HG03354 (cell line): Measurements from ENCODE around the gene SH3GLB2.
A peak's percentile ranks its signal among the peaks of the same experiment; 100 is the strongest.

ENCODE experiments used
- ATAC-seq: cut with Tn5 transposase; IDR thresholded peaks from one replicate; pipeline ENCODE4 v1.9.1; 2021; ENCODE audit warnings: mild to moderate bottlenecking; ENCODE audit not compliant: unreplicated experiment, poor library complexity, severe bottlenecking

Gene SH3GLB2

GRCh38 chr9:129026442-129027223 is 1.5 kb downstream of the SH3GLB2 start:
- ATAC-seq = no peak

DNA sequence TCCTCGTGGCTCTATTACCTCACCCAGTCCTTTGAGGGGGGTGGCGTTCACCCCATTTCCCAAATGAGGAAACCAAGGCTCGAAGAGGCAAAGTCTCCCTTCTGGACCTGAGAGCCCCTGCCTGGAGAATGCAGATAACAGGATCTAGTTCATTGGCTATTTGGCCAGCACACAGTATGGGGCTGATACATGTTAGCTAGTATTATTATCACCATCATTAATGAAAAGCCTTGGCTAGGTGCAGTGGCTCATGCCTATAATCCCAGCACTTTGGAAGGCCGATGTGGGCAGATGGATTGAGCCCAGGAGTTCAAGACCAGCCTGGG is 4.3 kb downstream of the SH3GLB2 start:
- ATAC-seq = no peak

DNA sequence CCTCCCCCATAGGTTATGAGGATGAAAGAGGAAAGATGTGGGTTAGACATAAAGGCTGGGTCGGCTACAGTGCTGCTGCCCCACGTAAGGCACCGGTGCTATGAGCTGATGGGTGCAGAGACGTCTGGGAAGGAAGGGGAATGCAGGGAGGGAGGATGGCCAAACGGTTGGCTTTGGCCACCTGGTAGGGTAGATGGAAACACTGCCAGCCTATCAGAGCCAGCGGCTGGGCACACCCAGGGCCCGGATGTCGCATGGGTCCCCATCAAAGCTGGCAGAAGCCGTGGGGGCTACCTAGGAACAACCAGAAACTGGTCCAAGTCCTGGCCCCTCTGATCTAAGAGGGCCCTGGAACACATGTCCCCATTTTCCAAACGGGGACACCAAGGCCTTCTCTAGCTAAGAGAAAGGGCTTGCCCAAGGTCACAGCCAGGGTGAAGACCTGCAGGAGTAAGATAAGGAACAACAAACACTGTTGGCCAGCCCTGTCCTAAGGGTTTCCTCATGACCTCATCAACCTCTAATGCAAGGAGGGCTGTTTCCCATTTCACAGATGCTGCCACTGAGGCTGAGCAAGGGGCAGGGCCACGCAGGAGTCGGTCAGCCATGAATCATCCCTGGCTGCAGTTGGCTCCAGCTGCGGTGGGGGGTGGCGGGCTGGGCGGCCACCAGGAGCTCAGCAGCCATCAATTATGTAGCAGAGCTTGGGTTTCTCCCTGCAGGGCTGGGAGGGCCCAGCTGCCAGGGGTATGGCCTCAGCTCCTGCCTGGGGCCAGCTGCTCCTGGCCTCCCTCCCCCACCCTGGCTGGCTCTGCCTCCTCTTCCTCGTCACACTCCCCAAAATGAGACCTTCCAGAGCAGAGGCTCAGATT is 4.9 kb downstream of the SH3GLB2 start:
- no peak for ATAC-seq

DNA sequence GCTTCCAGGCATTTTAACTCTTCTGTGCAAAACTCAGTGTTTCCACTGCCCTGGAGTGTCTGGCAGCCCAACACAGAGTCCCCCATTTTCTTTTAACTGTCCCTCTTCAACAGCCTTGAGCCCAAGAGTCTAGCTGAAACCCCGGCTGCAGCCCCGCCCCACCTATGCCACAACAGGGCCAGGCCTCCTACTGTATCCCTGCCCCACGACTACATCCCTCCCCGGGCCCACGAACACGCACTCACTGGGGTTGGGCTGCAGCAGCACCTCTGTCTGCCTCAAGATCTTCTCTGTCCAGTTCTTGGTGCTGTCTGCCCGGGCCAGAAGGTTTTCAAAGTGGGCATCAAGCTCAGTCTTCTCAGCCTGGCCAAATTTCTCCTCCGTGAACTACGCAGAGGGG is 6.1 kb downstream of the SH3GLB2 start:
- no peak for ATAC-seq

GRCh38 chr9:129021091-129021490 is 7.0 kb downstream of the SH3GLB2 start:
- ATAC-seq = peak; percentile 90

DNA sequence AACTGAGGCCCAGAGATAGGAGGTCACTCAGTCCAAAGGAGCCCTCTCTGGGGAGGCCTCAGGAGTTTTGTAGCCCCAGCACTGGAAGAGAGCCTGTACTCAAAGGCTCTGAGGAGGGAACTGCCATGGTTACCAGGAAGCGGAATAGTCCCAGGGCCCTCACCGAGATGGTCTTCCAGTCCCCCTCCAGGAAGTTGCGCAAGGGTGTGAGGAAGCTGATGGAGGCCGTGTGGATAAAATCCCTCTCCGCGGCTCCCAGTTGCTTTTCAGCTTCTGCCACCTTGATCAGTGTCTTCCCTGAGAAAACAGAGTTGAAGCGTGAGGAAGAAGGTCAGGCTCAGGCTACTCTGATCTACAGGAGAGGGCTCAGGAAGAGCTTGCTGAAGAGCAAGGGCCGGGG is 13.5 kb downstream of the SH3GLB2 start:
- ATAC-seq = no peak

- ATAC-seq = no peak
Observed at GRCh38 chr9:129014124-129014523, 14.0 kb downstream of the SH3GLB2 start.

GRCh38 chr9:129013674-129014073 is 14.5 kb downstream of the SH3GLB2 start:
- no peak for ATAC-seq

GRCh38 chr9:129012893-129013448 is 15.2 kb downstream of the SH3GLB2 start:
- ATAC-seq = no peak

DNA sequence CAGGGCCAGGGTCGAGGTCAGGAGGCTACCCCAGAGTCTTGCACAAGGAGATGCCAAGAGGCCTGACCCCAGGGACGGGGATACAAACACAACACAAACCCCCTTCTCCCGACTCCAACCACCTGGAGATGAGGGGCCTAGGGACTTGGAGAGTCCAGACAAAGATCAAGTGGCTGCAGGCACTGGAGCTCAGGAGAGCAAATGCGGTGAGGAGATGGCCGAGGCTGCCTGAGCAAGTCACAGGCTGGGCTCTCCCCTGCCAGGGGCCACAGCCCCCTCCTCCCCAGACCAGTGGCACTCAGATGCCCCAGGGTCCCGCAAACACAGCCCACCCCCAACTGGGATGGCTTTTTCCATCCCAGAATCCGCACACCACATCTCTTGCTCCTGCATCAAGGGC is 15.8 kb downstream of the SH3GLB2 start:
- no peak for ATAC-seq

- no peak for ATAC-seq
Observed at GRCh38 chr9:129011761-129012181, 16.4 kb downstream of the SH3GLB2 start.

- no peak for ATAC-seq
Observed at GRCh38 chr9:129011170-129011569, 17.0 kb downstream of the SH3GLB2 start.

DNA sequence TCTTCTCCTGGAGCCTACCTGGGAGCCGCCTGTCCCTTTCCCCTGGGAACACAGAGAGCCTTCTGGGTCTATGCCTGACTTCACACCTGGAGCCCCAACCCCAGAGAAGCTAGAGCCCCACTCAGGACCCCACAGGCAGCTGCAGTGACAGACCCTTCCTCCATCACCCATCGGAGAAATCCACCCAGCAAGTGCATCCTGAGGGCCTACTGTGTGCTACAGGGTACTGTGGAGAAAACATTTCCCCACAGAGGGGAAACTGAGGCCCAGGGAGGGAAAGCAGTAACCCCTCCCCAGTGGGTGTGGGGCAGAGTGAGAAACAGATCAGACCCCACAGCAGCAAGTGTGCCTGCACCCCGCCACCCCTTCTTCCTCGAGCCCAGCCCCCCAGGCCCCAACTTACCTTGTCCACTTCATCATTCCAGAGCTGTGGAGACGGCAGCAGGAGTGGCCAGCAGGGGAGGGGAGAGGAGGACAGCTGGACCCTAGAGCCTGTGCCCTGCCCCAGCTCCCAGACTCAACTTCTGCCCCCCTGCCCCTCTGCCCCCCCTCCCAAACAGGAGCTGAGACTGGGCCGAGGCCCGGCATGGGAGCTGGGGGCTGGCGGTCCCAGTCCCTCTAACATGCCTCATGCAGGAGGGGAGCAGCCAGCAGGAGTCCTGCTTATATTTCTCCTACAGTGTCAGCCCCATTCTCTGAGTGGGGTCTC is 17.7 kb downstream of the SH3GLB2 start:
- ATAC-seq = no peak

DNA sequence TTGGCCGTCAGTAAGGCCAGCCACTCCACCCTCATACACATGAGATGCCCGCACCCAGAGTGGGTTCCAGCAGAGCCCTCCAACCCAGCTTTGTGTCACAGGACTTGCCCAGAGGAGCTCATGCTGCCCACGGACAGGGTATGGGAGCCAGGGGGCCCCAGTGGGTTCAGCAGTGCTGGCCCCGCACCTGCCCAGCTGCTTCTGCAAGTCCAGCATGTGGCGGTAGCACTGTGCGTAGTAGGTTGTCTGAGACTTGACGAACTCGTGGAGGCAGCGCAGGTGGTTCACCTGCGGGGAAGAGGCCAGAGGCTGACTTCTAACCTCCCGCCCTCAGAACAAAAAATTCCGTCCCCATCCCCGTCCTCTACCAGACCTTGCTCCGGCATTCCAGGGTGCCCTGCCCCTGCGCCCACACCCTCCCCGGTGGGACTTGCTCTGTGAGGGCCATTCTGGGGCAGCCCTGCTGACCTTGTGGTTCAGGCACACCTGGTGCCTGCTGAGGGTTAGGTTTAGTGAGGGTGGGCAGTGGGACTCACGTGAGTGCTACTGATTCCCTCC is 18.5 kb downstream of the SH3GLB2 start:
- no peak for ATAC-seq

DNA sequence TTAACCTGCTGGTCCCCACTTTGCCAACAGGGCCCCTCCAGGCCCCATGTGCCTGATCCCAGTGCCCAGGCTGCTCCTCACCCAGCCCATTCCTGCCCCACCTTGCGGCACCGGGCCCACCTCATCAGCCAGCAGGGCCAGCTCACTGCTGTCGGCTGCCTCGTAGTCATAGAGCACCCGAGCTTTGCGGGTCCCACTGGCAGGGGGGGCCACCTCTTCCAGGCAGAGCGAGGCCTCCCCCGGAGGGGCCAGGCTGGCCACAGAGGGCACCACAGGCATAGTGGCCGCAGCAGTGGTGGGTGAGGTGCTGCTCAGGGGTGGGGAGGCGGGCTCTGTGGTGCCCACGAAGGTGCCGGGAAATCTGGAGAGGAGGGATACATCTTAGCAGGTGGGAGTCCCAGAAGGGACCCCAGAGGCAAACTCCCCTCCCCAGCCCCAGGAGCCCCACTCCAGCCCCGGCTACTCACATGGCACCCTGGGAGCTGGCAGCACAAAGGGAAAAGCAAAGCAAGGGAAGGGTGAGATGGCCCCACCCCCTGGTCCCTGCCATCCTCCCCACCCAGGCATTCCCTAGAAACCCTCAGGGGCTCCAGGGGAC is 19.0 kb downstream of the SH3GLB2 start:
- no peak for ATAC-seq

GRCh38 chr9:129008469-129008965 is 19.6 kb downstream of the SH3GLB2 start:
- ATAC-seq = no peak

DNA sequence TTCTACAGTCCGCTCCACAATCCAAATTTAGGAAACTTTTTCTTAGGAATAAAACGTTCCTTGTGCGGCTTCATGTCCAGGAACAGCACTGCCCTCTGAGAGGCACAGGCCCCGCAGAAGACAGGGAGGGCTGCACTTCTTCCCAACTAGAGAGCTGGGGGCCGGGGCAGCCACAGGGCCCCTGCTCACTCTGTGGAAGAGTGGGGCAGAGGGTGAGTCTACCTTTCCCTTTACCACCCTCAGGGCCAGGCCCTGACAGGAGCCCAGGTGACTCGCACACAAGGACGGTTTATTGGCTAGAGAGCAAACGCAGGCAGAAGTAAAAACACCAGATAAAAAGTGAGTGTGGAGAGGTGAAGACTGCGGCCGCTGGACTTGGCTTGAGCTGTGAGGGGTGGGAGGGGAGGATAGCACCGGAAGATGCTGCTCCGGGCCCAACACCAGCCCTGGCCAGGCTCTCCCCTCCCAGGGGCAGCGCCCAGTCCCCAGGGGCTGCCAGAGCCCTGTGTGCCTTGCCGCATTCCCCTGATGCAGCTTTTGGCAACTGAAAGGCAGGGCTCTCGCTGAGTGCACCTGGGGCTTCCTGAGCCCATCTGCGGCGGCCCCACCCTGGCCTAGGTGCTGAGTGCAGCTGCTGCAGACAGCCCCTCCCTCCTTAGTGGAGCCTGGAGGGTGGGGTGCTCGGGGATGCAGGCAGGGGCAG is 20.2 kb downstream of the SH3GLB2 start:
- no peak for ATAC-seq

DNA sequence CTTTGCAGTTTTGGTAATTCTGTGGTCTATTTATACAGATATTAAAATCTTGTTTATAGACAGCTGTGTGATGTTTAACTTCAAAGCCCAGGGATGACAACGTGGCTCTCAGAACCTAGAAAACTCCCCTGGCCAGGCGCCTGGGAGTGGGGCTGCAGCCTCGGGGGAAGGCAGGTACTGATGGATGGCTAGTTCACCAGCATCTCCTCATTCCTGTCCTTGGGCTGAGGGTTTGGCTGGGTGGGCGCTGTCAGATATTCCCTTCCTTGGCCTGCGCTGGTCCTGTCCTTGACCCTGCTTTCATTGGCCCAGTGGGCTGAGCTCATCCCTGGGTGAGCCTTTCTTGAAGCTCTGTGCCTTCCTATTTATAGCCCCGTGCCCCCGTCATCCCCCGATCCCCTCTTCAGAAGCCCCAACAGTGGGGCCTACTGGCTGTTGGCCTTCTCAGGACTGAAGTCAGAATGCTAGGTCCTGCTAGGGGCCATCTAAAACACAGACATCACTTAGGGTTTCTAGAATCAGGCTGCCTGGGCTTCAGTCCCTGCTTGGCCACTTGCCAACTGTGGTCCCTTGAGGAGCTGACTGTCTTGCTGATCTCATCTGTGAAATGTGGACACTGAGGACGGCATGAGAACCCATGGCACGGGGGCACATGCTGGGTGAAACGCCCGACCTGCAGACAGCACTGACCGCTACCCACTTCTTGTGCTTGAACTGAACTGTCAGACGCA is 20.9 kb downstream of the SH3GLB2 start:
- ATAC-seq = no peak
